GM18498 (cell line): ENCODE results near the gene FXN.

Source experiments
- ATAC-seq: cut with Tn5 transposase; IDR thresholded peaks from one replicate; pipeline ENCODE4 v1.9.1; 2021; ENCODE audit warnings: mild to moderate bottlenecking, moderate library complexity; ENCODE audit not compliant: unreplicated experiment

FXN gene

DNA sequence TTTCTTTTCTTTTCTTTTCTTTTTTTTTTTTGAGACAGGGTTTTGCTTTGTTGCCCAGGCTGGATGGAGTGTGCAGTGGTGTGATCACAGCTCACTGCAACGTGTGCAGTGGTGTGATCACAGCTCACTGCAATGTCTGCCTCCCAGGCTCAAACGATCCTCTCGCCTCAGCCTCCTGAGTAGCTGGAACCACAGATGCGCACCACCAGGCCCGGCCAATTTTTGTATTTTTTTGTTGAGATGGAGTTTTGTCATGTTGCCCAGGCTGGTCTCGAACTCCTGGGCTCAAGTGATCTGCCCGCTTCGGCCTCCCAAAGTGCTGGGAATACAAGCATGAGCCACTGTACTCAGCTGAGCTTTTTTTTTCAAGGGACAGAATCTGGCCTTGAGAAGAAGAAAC is 101.8 kb downstream of the FXN start:
- ATAC-seq = no peak

GRCh38 chr9:69139596-69139995 is 104.0 kb downstream of the FXN start:
- ATAC-seq = no peak

- no peak for ATAC-seq
Measured at GRCh38 chr9:69140123-69140735, 104.7 kb downstream of the FXN start.

- no peak for ATAC-seq
Measured at GRCh38 chr9:69141851-69142250, 106.3 kb downstream of the FXN start.

DNA sequence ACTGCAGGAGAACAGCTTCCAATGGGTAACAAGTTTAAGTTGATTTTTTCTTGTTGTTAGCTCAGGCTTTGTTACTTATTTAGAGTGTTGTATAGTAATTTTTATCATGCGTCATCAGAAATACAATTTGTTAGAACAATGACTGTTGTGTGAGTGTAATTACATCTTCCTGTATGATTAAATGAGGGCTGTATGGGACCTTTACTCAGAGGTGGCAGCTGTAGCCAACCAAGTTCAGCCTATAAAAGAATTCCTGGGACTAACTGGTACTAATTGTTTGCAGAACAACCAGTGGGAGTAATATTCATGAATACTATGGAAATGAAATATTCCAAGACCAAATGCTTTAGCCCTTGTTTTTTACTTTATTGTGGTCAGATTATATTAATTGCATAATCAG is 107.7 kb downstream of the FXN start:
- ATAC-seq = no peak

DNA sequence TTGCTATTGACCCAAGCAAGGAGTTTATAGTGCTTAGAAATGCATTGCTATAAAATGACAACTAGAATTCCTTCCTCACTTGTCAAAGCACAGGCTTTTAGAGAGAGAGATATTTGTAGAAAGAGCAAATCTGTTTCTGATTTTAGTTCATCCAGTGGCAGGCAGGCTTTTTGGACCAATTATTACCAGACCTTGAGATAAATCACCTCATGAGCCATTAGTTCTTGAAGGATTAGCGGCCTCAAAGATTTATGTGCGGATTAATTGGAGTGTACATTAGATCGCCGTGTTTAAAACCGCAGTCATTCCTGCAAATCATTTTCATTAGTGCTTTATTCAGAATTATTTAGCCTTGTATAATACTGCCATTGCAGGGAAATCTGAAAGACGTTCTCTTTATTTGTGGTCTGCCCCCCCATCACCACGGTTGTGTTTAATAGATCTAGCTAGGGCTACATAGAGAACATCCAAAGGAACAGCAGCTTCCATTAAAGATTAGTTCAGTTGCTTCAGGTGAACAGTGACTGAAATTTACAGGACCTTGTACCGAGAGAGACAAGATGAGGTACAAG is 109.7 kb downstream of the FXN start:
- ATAC-seq = no peak

GRCh38 chr9:69147041-69147834 is 111.7 kb downstream of the FXN start:
- no peak for ATAC-seq

DNA sequence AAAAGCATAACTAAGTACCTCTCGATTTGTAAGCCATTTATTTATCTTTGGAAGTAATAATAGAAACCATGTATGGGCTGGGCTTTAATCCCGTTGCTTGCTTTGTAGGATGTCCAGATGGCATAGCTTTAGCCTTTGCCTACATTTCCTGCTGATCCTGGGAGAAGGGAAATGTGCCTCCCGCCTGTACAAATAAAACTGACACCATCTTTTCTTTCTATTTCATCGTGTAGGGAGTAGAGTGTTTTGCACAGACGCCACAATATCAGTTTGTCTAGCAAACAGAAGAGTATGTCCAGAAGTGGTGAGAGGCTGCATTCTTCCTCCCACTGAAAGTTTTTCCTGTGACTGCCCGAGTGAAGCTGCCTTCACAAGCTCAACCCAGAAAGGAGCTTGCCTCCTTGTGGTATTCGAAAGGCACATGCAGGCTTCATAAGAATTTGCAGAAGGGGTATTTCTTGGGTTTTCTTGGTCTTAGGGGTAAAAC is 113.8 kb downstream of the FXN start:
- no peak for ATAC-seq
